Amygdala (tissue), 56 donors: ENCODE data around the gene P2RY8.
"Not testable (repeated sequence)": the region's sequence is repeated elsewhere in the genome, so short reads cannot be mapped to it uniquely, and the experiment has no call there.

Experiments used
- DNase-seq, 56 donors: peaks; one replicate each; lab custom pipeline; 2025; lab: John Stamatoyannopoulos, UW

P2RY8 gene

DNA sequence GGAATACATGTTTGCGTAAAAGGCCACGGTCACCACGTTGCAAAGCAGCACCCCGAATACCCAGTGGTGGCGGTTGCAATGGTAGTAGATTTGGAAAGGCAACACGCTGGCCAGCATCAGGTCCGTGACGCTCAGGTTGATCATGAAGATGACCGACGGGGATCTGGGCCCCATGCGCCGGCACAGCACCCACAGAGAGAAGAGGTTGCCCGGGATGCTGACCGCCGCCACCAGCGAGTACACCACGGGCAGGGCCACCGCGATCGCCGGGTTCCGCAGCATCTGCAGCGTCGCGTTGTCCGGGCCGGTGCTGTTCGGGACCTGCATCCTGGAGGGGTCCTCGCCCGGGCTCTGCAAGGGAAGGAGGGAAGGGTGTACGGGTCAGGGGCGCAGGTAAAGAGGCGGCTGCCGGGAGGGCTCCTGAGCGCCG lies 70.7 kb downstream of the P2RY8 start:
- no peak for DNase-seq

DNA sequence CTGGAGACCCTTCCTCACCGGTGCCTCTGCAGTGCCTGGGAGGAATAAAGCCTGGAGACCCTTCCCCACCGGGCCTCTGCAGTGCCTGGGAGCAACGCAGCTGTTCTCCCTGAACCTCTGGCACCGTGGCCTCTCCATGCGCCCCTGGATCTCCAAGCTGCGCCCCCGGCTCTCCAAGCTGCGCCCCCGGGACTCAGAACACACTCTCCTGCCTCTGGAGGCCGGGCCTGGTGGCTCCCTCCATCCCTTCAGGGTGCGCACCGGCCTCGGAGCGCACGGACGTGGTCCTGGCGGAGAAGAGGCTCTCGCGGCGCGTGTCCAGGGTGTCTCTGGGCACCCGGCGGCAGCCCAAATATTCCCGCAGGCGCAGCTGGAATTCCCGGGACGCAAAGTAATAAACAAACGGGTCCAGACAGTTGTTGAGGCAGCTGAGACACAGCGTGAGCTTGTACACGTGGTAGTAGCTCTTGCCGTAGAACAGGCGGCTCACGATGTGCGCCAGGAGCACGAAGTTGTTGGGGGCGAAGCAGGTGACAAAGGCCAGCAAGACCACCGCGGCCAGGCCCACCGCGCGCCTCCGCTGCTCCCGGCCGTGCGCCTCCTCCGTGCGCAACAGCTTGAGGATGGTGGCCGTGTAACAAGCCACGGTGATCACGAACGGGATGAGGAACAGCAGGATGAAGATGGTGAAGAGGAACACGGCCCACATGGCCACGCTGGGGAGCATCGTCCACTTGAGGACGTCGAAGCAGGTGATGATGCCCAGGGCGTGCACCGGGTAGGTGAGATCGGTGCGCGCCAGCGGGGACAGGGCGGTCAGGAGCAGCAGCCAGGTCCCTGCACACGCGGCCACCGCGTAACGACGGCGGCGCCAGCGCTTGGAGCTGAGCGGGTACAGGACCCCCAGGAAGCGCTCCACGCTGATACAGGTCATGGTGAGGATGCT lies 71.4 kb downstream of the P2RY8 start:
- no peak for DNase-seq

DNA sequence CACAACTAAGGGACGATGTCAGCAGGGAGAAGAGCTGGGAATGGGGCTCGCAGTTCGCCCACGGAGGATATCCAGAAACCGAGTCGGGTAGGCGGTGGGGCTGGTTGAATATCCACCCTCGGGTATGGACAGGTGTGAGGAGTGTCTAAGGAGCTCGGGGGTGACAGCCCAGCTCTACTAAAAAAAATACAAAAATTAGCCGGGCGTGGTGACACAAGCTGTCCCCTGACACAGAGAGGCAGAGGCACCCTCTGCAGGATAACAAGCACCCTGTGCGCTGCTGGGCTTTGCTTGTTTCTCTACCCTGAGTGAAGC lies 72.1 kb downstream of the P2RY8 start:
- no peak for DNase-seq

DNA sequence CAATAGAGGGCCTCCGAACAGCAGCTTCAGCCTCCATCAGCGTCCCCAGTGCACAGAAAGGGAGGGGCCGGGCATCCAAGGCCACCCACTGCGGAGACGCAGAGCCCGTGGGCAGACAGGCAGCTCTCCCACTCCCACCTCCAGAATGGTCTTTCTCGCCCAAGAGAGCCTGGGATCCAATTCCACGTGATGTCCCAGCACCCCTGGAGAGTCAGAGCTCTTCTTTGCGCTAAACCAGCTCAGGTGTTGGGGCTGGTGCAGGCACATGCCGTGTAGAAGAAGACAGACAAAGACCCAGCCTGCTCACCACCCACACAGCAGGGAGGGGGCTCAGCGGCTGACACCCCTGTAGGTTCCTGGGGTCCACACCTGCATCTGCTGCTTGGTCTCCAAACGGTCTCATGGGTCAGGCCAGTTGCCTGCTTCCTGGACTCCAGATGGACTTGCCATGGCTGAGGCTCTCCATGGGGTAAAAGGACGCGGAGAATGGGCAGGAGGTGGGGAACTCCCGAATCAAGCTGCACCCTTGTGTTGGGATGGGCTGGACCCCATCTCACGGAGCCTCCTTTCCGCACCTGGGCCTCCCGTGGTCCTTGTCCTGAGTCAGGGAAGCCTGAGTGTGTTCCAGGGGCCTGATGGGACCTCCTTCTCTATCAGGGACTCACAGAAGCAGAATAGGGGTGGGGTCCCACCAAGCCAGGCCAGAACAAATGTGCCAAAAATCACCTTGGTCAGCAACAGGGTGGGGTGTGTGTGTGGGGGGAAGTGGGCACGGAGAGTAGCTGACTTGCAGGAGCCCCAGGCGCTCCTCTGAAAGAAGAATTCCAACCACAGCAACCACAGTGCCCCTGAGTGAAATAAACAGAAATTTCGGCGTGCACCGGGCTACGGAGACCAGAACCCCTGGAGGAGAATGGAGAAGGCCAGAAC lies 72.7 kb downstream of the P2RY8 start:
- DNase-seq = no peak

DNA sequence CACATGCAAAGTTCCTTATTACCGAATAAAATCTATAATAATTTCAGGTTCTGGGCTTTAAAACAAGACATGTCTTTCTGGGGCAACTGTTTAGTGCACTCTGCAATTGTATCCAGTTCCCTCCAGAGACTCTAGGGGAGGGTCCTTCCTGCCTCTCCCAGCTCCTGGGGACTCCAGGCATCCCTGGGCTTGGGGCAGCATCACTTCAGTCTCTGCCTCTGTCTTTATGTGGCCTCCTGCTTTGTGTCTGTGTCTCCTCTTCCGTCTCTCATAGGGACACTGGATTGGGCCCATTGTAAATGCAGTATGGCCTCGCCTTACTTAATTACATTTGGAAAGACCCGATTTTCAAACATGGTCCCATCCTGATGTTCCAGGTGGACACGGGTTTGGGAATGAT lies 73.4 kb downstream of the P2RY8 start:
- DNase-seq = no peak

DNA sequence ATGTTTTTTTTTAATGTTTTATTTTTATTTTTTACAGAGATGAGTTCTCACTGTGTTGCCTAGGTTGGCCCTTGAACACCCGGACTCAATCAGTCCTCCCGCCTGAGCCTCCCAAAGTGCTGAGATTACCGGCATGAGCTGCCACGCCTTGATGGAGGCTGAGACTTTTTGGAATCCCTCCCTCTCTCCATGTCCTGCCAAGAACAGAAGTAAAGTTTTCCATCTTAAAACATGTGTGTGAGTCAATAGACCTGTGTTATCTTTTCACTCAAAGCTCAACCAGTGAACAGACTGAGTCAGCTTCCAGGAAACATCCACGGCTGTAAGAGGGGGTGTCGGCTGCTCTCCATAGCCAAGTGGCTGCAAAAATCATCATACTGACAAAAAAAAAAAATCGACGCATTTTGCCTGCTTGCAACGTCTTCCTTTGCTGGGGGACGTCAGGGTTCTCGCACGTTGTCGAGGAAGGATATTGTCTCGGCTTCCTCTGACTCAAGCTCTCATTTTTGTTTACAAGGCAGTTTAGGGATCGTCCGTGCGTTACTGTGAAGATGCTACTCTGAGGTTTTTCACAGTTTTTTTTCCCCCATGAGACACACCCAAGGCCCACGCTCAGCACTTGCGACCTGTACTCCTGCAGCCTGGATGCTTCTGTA lies 74.3 kb downstream of the P2RY8 start:
- DNase-seq = no peak

DNA sequence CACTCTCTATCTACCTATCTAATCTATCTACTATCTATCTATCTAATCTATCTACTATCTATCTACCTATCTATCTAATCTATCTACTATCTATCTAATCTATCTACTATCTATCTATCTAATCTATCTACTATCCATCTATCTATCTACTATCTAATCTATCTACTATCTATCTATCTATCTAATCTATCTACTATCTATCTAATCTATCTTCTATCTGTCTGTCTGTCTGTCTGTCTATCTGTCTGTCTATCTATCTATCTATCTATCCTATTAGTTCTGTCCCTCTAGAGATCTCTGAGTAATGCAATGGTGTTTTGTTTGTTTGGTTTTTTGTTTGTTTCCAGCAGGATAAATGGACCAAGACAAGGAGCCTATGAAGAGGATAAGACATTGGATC lies 74.9 kb downstream of the P2RY8 start:
- no peak for DNase-seq

DNA sequence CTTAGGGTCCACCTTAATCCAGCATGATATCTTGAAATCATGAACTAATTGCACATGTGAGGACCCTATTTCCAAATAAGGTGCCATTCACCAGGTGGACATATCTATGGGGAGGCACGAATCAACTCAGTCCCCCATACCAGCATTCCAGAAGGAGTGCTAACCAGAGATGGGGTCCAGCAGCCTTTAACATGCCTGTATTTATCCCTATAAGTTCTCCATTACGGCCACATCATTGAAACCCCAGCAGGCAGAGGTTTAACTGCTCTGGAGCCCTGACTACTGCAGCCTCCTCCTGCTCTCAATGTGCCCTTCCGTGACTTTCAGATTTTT lies 81.1 kb downstream of the P2RY8 start:
- no peak for DNase-seq

DNA sequence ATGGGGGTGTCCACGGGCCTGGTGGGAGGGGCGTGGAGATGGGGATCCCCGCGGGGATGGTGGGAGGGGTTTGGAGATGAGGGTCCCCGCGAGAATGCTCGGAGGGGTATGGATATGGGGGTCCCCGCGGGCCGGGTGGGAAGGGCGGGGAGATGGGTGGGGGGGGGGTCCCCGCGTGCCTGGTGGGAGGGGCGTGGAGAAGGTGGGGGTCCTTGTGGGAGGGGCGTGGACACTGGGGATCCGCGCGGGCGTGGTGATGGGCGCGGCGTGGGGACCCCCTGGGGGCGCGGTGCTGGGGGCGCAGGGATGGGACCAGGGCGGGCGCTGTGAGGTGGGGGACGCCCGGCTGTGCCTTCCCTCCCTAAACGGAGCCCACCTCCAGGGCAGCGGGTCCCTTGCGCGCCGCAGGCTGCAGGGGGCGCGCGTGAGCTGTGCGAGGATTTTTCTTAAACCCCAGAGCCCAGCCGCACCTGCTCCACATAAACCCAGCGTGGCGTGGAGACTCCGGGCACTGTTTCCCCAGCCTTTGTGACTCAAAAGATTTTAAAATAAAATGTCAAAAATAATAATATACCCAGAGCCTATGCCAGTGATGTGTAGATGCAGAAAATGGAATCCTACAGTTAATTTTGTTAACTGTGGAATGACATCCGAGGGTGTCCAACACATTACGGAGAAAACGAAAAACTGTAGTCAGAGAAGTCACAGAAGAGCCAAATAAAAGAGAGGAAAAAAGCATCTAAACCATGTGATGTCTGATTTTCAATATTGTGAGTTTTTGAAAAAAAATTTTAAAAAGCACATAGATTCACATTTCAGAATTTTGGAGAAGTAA lies 82.8 kb downstream of the P2RY8 start:
- DNase-seq = no peak

DNA sequence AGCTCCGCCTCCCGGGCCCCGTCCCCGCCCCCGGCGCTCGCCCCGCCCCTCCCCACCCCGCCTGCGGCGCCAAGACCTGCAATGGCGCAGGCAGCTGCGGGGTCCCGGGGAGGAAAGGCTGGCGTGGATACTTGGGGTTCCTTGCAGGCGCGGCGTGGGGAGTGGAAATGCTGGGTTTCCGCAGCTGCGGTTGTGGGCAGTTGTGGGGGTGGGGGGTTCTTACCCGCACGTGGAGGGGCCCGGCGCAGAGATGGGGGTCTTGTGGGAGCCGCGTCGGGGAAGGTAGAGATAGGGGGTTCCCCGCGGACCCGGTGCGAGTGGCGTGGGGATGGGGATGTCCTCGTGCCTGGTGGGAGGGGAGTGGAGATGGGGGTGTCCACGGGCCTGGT lies 83.6 kb downstream of the P2RY8 start:
- no peak for DNase-seq

DNA sequence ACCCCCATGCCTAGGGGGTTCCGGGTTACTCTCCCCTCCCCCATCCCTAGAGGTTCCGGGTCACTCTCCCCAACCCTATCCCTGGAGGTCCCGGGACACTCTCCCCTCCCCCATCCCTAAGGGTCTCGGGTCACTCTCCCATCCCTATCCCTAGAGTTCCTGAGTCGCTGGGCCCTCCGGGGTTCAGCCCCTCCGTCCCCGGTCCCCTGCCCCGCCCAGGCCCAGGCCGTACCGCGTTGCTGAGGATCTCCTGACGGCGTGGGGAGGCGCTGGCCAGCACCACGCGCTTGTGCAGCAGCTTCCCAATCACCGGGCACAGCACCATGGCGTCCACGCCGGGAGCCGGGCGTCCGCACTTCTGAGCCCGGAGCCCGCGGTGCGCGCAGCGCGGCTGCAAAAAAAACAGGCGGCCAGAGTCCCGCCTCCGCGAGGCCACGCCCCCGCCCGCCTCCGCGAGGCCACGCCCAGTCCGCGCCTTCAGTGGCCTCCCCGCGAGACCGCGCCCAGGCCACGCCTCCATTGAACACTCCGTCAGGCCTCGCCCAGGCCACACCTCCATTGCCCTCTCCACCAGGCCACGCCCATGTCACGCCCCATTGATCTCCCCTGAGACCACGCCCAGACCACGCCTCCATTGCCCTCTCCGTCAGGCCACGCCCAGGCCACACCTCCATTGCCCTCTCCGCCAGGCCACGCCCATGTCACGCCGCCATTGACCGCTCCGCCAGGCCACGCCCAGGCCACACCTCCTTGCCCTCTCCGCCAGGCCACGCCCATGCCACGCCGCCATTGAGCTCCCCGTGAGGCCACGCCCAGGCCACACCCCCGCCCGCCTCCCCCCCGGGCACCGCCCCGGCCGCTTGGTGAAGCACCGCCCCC lies 84.2 kb downstream of the P2RY8 start, which contains the start of gene ASMTL:
Gene ASMTL (minus strand): TSS at position 394 of the 879 bp plus-strand sequence. CDS start 69 bp downstream, at position 325.
- DNase-seq = no peak

DNA sequence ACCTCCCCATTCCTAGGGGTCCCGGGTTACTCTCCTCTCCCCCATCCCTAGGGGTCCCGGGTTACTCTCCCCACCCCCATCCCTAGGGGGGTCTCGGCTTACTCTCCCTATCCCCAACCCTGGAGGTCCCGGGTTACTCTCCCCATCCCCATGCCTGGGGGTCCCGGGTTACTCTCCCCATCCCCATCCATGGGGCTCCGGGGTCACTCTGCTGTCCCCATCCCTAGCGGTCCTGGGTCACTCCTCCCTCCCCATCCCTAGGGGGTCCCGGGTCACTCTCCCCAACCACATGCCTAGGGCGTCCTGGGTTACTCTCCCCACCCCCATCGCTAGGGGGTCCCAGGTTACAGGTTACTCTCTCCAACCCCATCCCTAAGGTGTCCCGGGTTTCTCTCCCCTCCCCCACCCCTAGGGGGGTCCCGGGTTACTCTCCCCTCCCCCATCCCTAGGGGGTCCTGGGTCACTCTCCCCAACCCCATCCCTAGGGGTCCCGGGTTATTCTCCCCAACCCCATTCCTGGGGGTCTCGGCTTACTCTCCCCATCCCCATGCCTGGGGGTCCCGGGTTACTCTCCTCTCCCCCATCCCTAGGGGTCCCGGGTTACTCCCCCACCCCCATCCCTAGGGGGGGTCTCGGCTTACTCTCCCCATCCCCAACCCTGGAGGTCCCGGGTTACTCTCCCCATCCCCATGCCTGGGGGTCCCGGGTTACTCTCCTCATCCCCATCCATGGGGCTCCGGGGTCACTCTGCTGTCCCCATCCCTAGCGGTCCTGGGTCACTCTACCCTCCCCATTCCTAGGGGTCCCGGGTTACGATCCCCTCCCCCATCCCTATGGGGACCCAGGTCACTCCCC lies 85.1 kb downstream of the P2RY8 start:
- no peak for DNase-seq

DNA sequence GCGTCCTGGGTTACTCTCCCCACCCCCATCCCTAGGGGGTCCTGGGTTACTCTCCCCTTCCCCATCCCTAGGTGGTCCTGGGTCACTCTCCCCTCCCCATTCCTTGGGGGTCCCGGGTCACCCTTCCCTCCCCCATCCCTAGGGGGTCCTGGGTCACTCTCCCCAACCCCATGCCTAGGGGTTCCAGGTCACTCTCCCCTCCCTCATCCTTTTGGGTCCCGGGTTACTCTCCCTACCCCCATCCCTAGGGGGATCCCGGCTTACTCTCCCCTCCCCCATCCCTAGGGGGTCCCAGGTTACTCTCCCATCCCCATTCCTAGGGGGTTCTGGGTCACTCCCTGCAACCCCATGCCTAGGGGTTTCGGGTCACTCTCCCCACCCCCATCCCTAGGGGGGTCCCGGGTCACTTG lies 85.7 kb downstream of the P2RY8 start:
- DNase-seq = no peak

DNA sequence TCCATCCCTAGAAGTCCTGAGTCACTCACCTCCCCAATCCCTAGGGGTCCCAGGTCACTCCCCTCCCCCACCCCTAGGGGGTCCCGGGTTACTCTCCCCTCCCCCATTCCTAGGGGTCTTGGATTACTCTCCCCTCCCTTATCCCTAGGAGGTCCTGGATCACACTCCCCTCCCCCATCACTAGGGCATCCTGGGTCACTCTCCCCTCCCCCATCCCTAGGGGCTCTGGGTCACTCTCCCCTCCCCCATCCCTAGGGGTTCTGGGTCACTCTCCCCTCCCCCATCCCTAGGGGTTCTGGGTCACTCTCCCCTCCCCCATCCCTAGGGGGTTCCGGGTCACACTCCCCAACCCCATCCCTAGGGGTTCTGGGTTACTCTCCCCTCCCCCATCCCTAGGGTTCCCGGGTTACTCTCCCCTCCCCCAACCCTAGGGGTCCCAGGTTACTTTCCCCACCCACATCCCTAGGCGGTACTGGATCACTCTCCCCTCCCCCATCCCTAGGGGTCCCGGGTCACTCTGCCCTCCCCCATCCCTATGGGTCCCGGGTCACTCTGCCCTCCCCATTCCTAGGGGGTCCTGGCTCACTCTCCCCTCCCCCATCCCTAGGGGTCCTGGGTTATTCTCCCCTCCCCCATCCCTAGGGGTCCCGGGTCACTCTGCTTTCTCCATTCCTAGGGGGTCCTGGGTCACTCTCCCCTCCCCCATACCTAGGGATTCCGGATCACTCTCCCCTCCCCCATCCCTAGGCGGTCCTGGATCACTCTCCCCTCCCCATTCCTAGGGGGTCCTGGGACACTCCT lies 86.4 kb downstream of the P2RY8 start:
- DNase-seq = no peak

DNA sequence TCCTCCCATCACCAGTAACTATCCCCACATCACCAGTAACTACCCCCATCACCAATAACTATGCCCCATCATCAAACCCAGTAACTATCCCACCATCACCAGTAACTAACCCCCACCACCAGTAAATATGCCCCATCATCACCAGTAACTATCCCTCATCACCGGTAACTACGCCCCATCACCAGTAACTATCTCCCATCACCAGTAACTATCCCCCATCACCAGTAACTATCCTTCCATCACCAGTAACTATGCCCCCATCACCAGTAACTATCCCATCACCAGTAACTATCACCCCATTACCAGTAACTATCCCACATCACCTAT lies 87.2 kb downstream of the P2RY8 start:
- no peak for DNase-seq

DNA sequence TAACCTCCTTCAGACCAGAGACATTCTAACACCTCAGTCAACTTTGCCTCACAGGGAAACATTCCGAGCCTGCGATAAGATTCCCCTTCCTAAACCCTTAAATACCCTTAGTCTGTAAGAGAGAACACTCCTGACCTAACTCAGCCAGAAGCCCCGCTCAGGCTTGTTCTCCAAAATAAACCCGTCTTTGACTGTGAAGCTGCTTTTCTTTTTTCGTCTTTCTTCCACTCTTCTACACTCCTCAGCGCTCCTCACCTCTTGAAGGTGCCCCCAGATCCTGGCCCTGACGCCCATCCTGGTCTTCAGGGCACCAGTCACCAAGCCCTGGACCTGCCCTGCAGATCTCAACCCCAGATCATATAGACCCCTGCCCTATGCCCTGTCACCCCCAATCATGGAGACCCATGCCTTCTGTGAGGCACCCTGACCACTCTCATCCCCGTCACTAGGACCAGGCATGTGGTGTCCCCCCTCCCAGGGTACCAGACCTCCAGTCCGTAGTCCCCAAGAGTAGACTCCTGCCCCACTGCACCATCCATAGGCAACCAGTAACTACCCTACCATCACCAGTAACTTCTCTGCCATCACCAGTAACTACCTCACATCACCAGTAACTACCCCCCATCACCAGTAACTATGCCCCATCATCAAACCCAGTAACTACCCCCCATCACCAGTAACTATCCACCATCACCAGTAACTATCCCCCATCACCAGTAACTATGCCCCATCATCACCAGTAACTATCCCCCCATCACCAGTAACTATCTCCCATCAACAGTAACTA lies 87.8 kb downstream of the P2RY8 start:
- no peak for DNase-seq

DNA sequence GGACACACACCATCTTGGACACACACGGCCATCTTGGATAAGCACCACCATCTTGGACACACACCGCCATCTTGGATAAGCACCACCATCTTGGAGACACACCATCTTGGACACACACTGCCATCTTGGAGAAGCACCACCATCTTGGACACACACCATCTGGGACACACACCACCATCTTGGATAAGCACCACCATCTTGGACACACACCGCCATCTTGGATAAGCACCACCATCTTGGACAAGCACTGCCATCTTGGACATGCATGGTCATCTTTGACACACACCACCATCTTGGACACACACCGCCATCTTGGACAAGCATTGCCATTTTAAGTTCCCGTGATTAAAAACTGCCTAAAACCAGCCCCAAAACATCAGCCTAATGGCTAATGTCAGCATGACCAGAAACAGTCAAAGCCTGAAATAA lies 88.4 kb downstream of the P2RY8 start:
- DNase-seq = not testable (repeated sequence)
